ENCODE results near the gene SSBP3.

The SSBP3 gene

GRCh38 chr1:54199151-54199764, 206.9 kb downstream of the SSBP3 start:
- TF ChIP-seq ZFX (IDR thresholded peaks at IDR 0.05; ENCODE audit: borderline replicate concordance): no peak
- no peak for TF ChIP-seq CTCF (IDR thresholded peaks at IDR 0.05)
- peak overlapping the region; percentile 62 for H3K27ac ChIP-seq

- H3K27ac ChIP-seq: no peak overlapping the region
- TF ChIP-seq ZFX (IDR thresholded peaks at IDR 0.05; ENCODE audit: borderline replicate concordance) (no peak), CTCF (IDR thresholded peaks at IDR 0.05) (no peak)
Measured at GRCh38 chr1:54193453-54193852, 212.7 kb downstream of the SSBP3 start.

- TF ChIP-seq ZFX (IDR thresholded peaks at IDR 0.05; ENCODE audit: borderline replicate concordance) (no peak), CTCF (IDR thresholded peaks at IDR 0.05) (no peak)
- no peak overlapping the region for H3K27ac ChIP-seq
Measured at GRCh38 chr1:54191525-54191924, 214.7 kb downstream of the SSBP3 start.

- TF ChIP-seq ZFX (IDR thresholded peaks at IDR 0.05; ENCODE audit: borderline replicate concordance): no peak
- no peak for TF ChIP-seq CTCF (IDR thresholded peaks at IDR 0.05)
- no peak overlapping the region for H3K27ac ChIP-seq
Measured at GRCh38 chr1:54190526-54190925, 215.7 kb downstream of the SSBP3 start.

- H3K27ac ChIP-seq: no peak overlapping the region
- TF ChIP-seq CTCF (IDR thresholded peaks at IDR 0.05) (no peak), ZFX (IDR thresholded peaks at IDR 0.05; ENCODE audit: borderline replicate concordance) (no peak)
Measured at GRCh38 chr1:54188291-54188690, 217.9 kb downstream of the SSBP3 start.

- no peak overlapping the region for H3K27ac ChIP-seq
- TF ChIP-seq ZFX (IDR thresholded peaks at IDR 0.05; ENCODE audit: borderline replicate concordance) (no peak), CTCF (IDR thresholded peaks at IDR 0.05) (no peak)
Measured at GRCh38 chr1:54186056-54186455, 220.1 kb downstream of the SSBP3 start.

GRCh38 chr1:54180701-54181360, 225.4 kb downstream of the SSBP3 start:
- H3K27ac ChIP-seq: no peak overlapping the region
- TF ChIP-seq CTCF (IDR thresholded peaks at IDR 0.05) (no peak), ZFX (IDR thresholded peaks at IDR 0.05; ENCODE audit: borderline replicate concordance) (no peak)
